22Rv1 (cell line): ENCODE data around the gene CSGALNACT2.

Experiments
- CTCF ChIP-seq: fragments of 450-650 bp; IDR thresholded peaks from 2 replicates; pipeline ENCODE4 v1.5.1; 2017; ENCODE audit warnings: mild to moderate bottlenecking
- ZFX ChIP-seq: fragments of 450-650 bp; IDR thresholded peaks from 2 replicates; pipeline ENCODE4 v1.6.1; 2017; ENCODE audit warnings: antibody characterized with exemption, borderline replicate concordance

- TF ChIP-seq CTCF = no peak
- TF ChIP-seq ZFX = no peak
Observed at GRCh38 chr10:43209074-43209455, 70.8 kb downstream of the CSGALNACT2 start.
